COLO668 (cell line): ENCODE data around the gene RPL10A.

Experiments used
- DNase-seq: peaks from one replicate; lab custom pipeline; 2025; ENCODE audit not compliant: unreplicated experiment; lab: John Stamatoyannopoulos, UW

The RPL10A gene

GRCh38 chr6:35491558-35492257, 23.5 kb downstream of the RPL10A start:
- no peak for DNase-seq

- no peak for DNase-seq
Measured at GRCh38 chr6:35492258-35492973, 24.2 kb downstream of the RPL10A start.

- no peak for DNase-seq
Measured at GRCh38 chr6:35492974-35493284, 24.7 kb downstream of the RPL10A start.

GRCh38 chr6:35493307-35493983, 25.2 kb downstream of the RPL10A start:
- DNase-seq: peak; percentile 10

GRCh38 chr6:35494161-35494563, 26.0 kb downstream of the RPL10A start:
- DNase-seq: no peak

- DNase-seq: no peak
Measured at GRCh38 chr6:35495258-35496035, 27.2 kb downstream of the RPL10A start.

DNA sequence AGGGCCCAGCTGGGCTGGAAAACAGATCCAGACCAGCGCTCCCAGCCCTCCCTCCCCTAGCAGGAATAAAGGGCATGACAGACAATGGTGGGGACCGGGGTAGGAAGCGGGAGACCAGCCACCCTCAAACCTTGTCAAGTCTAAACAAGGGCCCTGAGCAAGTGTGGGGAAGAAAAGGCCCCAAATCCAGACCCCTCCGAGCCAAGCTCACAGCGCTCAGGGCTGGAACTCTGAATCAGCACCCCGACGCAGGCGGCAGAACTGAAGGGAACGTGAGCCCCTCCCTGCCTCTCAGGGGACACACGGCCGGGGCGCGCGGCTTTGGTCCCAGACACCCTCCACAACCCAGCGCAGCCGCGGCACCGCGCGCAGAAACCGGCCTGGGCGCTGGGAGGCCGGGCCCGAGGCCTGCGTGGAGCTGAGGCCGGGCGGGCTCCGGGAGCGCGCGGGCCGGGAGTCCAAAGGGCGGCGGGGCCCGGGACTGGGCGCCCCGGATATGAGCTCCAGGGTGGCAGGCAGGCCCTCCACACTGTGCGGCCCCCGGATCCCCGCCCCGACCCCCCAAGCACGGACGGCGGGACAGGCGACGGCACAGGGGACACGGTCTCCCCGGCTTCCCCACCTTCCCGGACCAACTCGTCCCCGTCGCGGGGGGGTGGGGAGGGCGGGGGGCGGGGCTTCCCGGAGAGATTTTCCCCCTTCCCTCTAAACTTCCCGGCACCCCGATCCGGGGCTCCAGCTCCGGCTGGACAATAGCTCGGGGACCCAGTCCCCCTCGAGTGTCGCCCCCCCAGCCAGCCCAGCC, 28.0 kb downstream of the RPL10A start:
- DNase-seq: peak; percentile 40

DNA sequence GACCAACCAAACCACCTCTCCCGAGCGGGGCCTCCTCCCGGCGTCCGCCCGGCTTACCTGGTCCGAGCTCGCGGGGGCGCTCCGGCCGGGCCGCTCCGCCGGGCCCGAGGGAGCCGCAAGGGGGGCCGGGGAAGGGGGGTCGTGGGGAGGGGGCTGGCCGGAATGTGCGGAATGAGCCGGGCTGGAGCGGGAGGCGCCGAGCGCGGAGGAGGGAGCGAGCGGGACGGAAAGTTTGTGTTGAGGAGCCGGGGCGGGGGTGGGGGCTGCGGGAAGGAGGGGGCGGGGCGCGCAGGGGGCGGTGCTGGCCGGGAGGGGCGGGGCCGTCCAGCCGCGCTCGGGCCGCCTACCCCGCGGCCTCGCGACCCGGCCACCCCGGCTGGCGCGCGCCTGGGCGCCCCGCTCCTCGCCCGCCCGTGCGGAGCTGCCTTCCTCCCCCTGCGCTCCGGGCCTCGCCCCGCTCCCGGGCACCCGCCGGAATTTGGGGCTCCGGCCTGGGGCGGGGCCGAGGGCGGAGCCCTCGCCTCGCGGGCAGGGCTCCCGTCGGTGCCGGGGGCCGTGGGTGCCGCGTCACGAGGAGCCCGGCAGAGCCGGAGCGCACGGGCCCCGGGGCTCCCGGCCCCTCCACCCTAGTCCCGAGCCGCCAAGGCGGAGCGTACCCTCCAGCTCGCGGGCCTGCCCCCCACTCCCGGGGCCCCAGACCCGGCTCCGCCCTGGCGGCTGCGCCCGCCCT, 28.8 kb downstream of the RPL10A start, which contains the start of gene TEAD3:
TEAD3 (minus strand) TSS at position 239 of the 730 bp plus-strand sequence.
- DNase-seq: peak; percentile 15

GRCh38 chr6:35497571-35498421, 29.6 kb downstream of the RPL10A start:
- no peak for DNase-seq

DNA sequence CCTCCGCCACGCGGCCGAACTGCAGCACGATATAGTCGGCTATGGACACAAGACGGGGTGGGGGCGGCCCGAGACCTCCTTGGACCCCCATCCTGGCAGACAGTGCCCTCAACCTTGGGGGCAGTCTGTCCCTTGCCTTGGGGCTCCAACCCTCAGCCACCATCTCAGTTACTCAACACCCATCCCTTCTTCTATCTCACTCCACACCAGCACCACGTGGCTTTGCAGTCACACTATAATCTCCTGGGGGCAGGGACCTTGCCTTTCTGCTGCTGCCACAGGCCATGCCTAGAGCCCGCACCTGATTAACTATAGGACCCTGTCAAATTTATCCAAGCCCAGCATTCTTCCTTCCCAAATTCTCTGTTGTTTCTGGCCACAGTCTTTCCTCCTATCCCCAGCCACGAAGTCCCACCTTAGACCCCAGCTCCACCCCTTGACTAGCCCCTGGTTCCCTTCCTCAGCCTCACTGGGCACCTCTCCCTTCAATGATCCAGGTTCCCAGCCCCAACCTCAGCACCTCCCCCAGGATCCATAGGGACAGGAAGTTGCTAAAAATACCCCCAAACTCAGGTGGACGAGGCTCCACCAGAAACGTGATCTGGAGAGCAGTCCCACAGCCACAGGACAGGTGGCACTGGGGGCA, 30.3 kb downstream of the RPL10A start:
- no peak for DNase-seq

DNA sequence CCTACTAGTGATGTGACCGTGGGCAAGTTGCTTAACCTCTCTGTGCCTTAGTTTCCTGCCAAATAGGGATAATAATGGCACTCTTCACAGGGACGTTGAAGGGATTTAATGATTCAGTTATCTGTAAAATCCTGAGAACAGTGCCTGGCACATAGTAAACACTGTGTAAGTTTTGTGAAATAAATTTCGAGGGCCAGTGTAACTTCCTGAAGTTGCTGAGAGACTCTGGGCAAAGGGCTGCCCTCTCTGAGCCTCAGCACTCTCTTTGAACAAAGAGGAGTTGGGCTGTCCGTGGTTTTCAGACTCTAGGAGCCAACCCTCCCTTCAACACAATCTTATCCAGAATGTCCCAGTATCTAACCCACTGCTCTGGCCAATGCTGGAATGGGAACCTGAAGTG, 31.2 kb downstream of the RPL10A start:
- DNase-seq: no peak

DNA sequence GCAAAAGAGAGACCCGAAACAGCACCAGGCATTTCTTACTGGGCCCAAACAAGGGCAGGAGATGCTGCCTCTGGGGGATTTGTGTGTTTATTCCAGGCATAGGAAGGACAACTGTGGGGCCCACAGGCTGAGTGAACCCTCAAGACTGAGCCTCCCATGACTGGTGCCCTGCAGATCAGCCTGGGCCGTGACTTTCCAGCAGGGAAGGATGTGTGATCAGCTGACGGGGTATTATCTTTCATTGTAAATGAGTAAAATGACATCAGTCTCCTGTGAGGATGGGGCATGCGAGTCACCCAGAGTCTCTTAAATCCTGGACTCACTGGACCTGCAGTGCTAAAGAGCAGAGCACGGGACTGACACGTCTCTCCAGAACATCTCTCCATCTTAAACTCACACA, 32.6 kb downstream of the RPL10A start:
- peak; percentile 17 for DNase-seq

DNA sequence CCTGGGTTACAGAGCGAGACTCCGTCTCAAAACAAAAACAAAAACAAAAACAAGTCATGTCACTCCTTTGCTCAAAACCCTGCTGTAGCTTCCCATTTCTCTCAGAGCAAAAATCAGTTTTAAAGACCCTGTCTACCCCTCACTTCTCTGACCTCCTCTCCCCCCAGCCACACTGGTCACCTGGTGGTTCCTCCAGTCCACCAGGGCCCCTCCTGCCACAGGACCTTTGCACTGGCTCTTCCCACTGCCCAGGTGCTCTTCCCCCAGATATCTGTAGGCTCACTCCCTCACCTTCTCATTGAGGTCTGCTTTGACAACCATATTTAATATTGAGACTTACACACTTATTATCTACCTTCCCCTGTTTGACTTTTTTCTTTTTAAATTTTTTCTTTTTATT, 33.6 kb downstream of the RPL10A start:
- DNase-seq: no peak

DNA sequence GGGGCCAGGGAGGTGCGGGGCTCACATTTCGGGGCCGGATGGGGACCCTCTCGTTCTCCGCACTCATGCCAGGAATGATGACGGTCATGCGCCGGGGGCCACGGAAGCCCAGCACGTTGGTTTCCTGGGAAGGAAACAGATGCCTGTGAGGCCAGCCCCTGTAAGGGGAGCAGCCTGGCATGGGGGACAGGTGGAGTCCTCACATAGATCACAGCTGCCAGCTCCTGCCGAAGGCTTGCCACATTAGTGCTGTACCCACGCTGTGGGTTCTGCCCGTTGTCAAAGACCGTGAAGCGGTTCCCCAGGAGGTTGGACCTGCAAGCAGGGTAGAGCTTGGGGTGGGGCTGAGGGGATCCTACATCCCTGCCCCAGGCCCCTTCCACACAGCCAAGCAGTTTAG, 35.3 kb downstream of the RPL10A start:
- no peak for DNase-seq

DNA sequence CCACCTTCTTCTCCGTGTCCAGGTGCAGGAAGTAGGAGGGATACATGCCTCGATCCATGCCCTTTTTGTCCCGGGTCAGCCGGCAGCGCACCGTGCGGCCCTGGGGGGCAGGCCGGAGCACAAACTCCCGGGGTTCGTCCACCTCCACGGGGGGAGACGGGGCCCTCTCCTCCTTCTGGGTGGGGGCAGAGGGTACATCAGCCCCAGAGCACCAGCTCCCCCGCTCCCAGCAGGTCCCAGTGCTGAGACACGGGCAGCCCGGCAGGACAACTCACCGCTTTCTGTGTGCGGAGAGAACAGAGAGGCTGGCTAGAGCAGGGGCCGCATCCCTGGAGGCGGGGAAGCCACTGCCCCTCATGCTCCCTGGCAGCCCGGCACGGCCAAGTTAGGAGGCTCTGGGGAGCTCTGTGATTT, 37.8 kb downstream of the RPL10A start:
- DNase-seq: no peak

DNA sequence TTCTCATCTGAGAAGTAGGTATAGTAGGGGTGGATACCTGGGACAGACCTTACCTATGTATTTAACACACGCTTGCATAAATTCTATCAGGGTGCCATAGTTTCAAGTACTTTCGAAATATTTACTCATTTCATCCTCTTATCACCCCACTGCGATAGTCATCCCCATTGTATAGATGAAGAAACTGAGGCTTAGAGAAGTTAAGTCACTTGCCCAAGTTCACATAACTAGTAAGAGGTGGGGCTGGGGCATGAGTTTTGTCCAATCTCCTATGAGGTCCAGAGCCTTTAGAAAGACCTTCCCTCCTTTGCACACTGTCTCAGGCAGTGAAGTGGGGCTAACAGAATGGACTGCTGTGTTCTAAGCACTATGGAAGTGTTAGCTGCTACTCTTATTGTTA, 38.3 kb downstream of the RPL10A start:
- DNase-seq: no peak

GRCh38 chr6:35507221-35507620, 39.0 kb downstream of the RPL10A start:
- no peak for DNase-seq

GRCh38 chr6:35508027-35508426, 39.8 kb downstream of the RPL10A start:
- no peak for DNase-seq

DNA sequence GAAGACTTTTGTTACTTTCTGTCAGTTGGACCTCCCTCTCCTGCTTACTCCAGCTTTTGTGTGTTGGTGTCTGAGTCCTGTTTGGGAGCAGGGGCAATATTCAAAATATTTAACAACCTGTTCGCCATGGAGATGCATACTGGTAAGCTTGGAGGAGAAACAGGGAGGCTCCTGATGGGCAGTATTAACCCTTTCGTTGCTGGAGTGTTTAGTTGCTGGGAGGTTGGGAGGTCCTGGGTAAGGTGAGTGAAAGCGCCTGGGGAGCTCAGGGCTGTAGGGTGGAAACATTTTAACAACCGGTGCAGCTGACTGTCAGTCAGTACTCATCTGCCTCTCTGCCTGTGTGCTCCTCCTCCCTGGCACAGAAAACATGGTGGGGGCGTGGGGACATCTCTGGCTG, 40.3 kb downstream of the RPL10A start:
- DNase-seq: no peak
